Measurements from ENCODE around the gene SPON1.
"Not testable (repeated sequence)": the region's sequence is repeated elsewhere in the genome, so short reads cannot be mapped to it uniquely, and the experiment has no call there.

Gene SPON1

GRCh38 chr11:13962198-13962561 lies 343 bp upstream of the SPON1 start:
- peaks cover 12% of the 10 kb centered on the region for H3K4me1 Mint-ChIP-seq
- peak overlapping the region; percentile 5 to 62 for H3K4me3 Mint-ChIP-seq
- no peak for ATAC-seq
- H3K27me3 Mint-ChIP-seq: peaks cover 82% of the 10 kb centered on the region
- H3K9me3 Mint-ChIP-seq: no peaks in the 10 kb centered on the region
- DNase-seq: no peak
- H3K27ac Mint-ChIP-seq: no peak overlapping the region

- Mint-ChIP-seq H3K9me3 (no peaks in the 10 kb centered on the region), H3K4me3 (peak overlapping the region; percentile 69 to 81), H3K4me1 (peaks cover 12% of the 10 kb centered on the region), H3K27me3 (peaks cover 83% of the 10 kb centered on the region), H3K27ac (no peak overlapping the region)
- ATAC-seq: peak; percentile 75
- DNase-seq: peak; percentile 41 to 44
These were observed 836 bp downstream of the SPON1 start for GRCh38 chr11:13963169-13963948.

- no peak overlapping the region for H3K27ac Mint-ChIP-seq
- H3K9me3 Mint-ChIP-seq: no peaks in the 10 kb centered on the region
- ATAC-seq (peak; percentile 22), DNase-seq (peak in 1 of 2 donors; percentile 20)
- peaks cover 77% of the 10 kb centered on the region for H3K27me3 Mint-ChIP-seq
- peaks cover 17% of the 10 kb centered on the region for H3K4me1 Mint-ChIP-seq
- H3K4me3 Mint-ChIP-seq: peak overlapping the region; percentile 69 to 81
These were observed 1.6 kb downstream of the SPON1 start for GRCh38 chr11:13963949-13964770.

- no peak overlapping the region for H3K27ac Mint-ChIP-seq
- DNase-seq: no peak
- peaks cover 23% of the 10 kb centered on the region for H3K4me1 Mint-ChIP-seq
- H3K4me3 Mint-ChIP-seq: peak overlapping the region in 1 of 2 donors; percentile 1
- no peak for ATAC-seq
- H3K9me3 Mint-ChIP-seq: no peaks in the 10 kb centered on the region
- peaks cover 72% of the 10 kb centered on the region for H3K27me3 Mint-ChIP-seq
These were observed 2.2 kb downstream of the SPON1 start for GRCh38 chr11:13964771-13965074.

- Mint-ChIP-seq H3K27me3 (peaks cover 66% of the 10 kb centered on the region), H3K9me3 (no peaks in the 10 kb centered on the region), H3K27ac (no peak overlapping the region), H3K4me3 (no peak overlapping the region), H3K4me1 (peaks cover 24% of the 10 kb centered on the region)
- ATAC-seq (no peak), DNase-seq (no peak)
These were observed 2.8 kb downstream of the SPON1 start for GRCh38 chr11:13965337-13965736.

- peaks cover 60% of the 10 kb centered on the region for H3K27me3 Mint-ChIP-seq
- H3K4me3 Mint-ChIP-seq: no peak overlapping the region
- ATAC-seq (no peak), DNase-seq (no peak)
- H3K4me1 Mint-ChIP-seq: peaks cover 31% of the 10 kb centered on the region
- H3K9me3 Mint-ChIP-seq: no peaks in the 10 kb centered on the region
- no peak overlapping the region for H3K27ac Mint-ChIP-seq
These were observed 3.5 kb downstream of the SPON1 start for GRCh38 chr11:13966013-13966412.

- ATAC-seq (no peak), DNase-seq (no peak)
- Mint-ChIP-seq H3K27me3 (peaks cover 55% of the 10 kb centered on the region), H3K4me3 (no peak overlapping the region), H3K9me3 (no peaks in the 10 kb centered on the region), H3K4me1 (peaks cover 34% of the 10 kb centered on the region), H3K27ac (no peak overlapping the region)
These were observed 4.0 kb downstream of the SPON1 start for GRCh38 chr11:13966486-13966885.

GRCh38 chr11:13970986-13971385 lies 8.5 kb downstream of the SPON1 start:
- ATAC-seq: no peak
- Mint-ChIP-seq H3K9me3 (no peaks in the 10 kb centered on the region), H3K27me3 (peaks cover 13% of the 10 kb centered on the region), H3K4me1 (peaks cover 27% of the 10 kb centered on the region), H3K27ac (no peak overlapping the region), H3K4me3 (no peak overlapping the region)
- DNase-seq: no peak

GRCh38 chr11:13972043-13972910 lies 9.8 kb downstream of the SPON1 start:
- H3K4me1 Mint-ChIP-seq: peaks cover 27% of the 10 kb centered on the region
- no peak overlapping the region for H3K4me3 Mint-ChIP-seq
- DNase-seq (no peak), ATAC-seq (peak; percentile 69)
- peaks cover under 1% of the 10 kb centered on the region for H3K27me3 Mint-ChIP-seq
- no peak overlapping the region for H3K27ac Mint-ChIP-seq
- H3K9me3 Mint-ChIP-seq: no peaks in the 10 kb centered on the region

GRCh38 chr11:13972944-13973343 lies 10.4 kb downstream of the SPON1 start:
- Mint-ChIP-seq H3K4me1 (peaks cover 27% of the 10 kb centered on the region), H3K4me3 (no peak overlapping the region), H3K9me3 (no peaks in the 10 kb centered on the region), H3K27ac (no peak overlapping the region), H3K27me3 (no peaks in the 10 kb centered on the region)
- DNase-seq (no peak), ATAC-seq (peak; percentile 48)

- DNase-seq: no peak
- Mint-ChIP-seq H3K27ac (no peak overlapping the region), H3K4me3 (no peak overlapping the region), H3K9me3 (no peaks in the 10 kb centered on the region), H3K4me1 (peaks cover 17% of the 10 kb centered on the region), H3K27me3 (no peaks in the 10 kb centered on the region)
- no peak for ATAC-seq
These were observed 12.1 kb downstream of the SPON1 start for GRCh38 chr11:13974631-13975030.

- ATAC-seq (no peak), DNase-seq (no peak)
- Mint-ChIP-seq H3K4me3 (no peak overlapping the region), H3K27ac (no peak overlapping the region), H3K27me3 (no peaks in the 10 kb centered on the region), H3K9me3 (no peaks in the 10 kb centered on the region), H3K4me1 (no peaks in the 10 kb centered on the region)
These were observed 20.7 kb downstream of the SPON1 start for GRCh38 chr11:13983081-13983751.

- H3K4me3 Mint-ChIP-seq: no peak overlapping the region
- H3K27me3 Mint-ChIP-seq: no peaks in the 10 kb centered on the region
- DNase-seq: no peak
- no peaks in the 10 kb centered on the region for H3K4me1 Mint-ChIP-seq
- no peak for ATAC-seq
- H3K9me3 Mint-ChIP-seq: no peaks in the 10 kb centered on the region
- no peak overlapping the region for H3K27ac Mint-ChIP-seq
These were observed 22.3 kb downstream of the SPON1 start for GRCh38 chr11:13984616-13985450.

- not testable (repeated sequence) for ATAC-seq, DNase-seq
These were observed 24.2 kb downstream of the SPON1 start for GRCh38 chr11:13986695-13987094.

More at GRCh38 chr11:13986695-13987094, 24.2 kb downstream of the SPON1 start:
- H3K4me3 Mint-ChIP-seq, H3K27me3 Mint-ChIP-seq, H3K9me3 Mint-ChIP-seq, H3K4me1 Mint-ChIP-seq, H3K27ac Mint-ChIP-seq: not testable (repeated sequence)
